ENCODE data around the gene SMC1B.
"Not testable (repeated sequence)": the region's sequence is repeated elsewhere in the genome, so short reads cannot be mapped to it uniquely, and the experiment has no call there.

Gene SMC1B

DNA sequence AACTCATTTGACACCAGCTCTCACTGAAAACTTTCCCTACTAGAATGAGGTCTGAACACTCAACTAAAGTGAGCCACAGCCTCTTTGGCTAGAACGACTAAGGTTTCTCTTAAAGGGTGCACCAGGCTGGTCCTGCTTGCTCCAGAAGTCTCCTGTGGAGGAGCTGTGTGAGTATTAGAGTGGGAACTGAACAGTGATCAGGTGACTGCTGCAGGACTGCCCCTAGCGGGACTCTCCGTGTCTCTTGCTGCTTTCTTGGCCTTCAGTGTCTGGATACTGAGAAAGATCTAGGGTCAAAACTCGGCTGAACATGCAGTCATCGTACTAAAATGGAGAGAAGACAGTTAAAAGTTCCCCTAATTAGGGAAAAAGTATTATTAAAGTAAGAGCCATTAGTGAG is 69.1 kb downstream of the SMC1B start:
- DNase-seq, result no peak

DNA sequence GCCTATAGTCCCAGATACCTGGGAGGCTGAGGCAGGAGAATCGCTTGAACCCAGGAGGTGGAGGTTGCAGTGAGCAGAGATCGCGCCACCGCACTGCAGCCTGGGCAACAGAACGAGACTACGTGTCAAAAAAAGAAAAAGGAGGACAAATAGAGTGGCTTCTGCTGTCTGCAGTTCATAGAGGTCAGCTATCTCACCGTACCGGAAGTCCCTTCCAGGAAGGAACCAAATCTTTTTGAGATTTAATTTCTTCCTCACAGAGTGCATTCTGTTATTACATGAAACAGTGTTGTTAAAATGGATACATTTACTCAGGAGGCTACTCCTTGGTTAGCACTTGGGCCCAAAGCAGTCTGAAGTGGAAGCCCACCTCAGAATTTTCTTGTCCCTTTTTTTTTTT is 70.3 kb downstream of the SMC1B start:
- no peak for DNase-seq

DNA sequence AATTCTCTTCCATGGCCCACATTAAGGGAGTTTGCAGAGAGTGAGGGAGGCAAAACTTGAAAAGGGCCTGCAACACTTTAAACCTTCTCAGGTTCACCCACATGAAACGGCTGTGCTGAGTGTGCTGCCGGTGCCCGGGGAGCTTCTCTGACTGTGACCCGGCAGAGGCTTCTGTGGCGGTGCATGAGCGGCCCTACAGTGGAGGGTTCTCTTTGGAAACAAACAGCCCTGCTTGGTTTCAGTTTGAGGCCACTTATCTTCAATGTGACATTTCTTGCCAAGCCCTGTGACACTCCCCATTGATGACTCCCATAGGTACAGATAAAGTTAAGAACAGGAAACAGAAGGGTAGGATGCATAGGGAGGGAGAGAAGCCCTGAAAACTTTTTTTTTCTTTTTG is 71.9 kb downstream of the SMC1B start:
- DNase-seq, result no peak

DNA sequence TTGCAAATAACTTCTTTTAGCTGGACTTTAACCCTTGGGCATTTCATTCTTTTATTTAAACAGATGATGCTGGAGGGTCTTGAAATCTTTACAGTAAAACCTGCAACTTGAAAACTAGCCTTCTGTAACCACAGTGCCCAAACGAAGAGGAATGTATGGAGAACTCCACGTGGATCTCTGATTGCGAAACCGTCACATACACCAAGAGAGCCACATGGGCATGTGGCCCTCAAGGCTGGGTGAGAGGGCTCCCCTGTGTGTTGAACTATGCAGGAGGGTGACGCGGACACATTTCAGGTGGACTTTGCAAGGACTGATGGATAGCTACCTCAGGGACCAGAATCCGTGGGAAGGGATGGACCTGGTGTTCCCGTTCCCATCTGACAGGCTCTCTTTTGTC is 73.1 kb downstream of the SMC1B start:
- DNase-seq, result no peak

DNA sequence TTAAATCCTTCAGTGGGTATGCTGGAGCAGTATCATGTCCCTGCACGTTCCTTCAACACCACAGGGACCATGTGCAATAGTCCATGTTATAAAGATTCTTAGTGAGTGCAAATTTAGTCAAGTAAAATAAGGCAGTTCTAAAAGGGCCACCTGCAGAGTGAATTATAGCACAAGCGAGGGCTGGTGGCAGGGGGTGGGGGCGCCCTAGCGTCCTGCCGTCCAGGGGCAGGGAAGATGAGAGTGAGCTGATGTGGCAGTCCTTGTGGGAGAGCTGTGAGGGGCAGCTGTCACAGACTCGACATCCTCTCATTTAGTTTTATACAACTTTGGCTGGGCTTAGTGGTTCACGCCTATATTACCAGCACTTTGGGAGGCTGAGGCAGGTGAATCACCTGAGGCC is 74.6 kb downstream of the SMC1B start:
- DNase-seq, result no peak

DNA sequence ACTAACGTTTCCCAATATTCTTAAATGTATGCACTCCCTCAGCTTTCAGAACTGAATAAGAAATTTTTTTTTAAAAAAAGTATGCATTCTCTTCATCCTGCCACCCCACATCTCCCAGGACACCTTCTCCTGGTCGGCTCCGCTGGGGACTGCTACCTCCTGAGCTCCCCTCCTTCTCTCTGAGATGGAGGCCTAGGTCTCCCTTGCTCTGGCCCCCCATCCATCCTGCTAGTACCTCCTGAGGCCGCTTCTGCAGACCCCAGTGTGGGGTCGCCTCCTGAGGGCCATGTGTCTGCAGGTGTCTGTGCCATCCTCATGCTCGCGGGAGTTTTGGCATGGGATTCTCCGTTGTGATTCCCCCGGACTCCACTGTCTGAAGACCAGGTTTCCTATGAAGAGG is 75.9 kb downstream of the SMC1B start:
- no peak for DNase-seq

DNA sequence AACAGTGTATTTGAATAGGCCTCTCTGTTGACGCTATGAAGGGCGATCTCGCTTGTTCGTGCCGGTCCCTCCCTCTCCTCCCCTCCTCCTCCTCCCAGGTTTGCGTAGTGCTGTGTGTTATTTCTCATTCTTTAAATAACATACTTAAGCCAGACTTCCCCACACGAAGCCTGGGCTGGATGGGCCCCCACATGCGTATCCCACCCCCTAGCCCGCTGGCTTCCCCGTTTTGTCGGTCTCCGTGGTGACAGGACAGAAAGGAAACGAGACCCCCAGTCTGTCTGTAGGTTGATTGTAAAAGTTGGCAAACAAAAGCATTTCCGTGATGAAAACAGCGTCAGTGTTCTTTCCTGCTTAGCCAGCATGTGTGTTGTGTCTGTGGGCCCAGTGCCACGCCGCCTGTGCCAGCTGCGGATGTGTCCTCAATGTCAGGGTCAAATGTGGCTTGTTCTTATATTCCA is 76.4 kb downstream of the SMC1B start:
- no peak for DNase-seq

DNA sequence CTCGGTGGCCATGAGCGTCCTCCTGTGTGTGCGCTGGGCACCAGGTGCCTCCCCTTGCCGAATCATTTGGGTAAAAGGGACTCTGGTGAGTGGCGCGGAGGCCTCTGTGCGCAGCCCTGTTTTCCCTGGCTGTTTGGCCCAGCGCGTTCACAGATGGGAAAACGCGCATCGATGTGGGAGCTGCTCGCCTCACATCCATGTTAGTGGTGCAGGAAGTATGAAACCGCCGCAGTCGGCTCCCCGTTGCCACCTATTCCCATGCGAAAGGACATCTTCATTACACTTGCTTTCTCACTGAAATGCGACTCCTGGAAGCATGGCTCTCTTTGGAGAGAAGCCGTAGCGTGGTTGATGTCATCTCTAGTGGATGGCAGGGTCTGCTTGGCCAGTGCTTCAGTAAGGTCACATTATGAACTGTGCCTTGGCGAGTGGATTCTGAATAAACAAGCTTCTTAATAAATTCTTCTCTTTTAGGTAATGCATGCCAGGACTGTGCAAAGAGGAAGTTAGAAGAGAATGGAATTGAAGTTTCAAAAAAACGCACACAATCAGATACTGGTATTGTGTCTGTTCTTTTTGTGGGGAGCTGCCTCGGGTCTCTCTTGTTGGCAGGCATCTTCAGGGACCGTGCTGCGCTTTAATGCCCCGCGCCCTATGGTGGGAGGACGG is 77.4 kb downstream of the SMC1B start:
- DNase-seq, result no peak

DNA sequence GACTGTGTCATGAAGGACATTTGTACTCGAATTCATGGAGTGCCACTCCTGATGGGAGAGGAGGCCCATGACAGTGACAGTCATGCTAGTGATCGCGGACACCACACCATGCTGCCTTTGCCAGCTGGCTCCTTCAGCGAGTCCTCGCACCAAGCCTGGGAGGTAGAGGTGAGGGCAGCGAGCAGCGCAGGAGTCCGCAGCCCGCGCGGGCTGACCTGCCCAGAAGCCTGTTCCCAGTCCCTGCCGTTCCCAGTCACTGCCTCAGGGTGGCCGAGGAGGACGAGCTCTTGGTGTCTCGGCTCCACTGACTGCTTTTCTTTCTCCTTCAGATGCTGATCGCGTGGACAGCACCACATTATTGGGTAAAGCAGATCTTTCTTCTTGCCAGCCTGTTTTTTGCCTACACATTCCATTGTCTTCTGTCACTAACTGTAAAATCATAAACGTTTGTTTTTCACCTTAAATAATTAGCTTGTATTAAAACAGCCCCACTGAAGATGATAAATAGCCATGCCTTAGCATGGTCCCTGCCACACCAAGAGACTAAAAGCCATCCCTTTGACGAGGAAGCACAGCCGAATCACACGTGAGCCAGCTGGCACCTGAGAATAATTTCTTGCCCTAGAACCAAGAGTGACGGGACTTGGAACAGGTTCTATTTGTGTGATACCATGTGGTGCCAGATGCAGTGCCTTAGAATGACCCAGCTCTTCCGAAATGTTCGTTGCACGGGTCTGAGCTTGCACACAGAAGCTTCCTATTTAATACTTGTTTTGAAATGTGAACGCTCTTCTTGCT is 78.2 kb downstream of the SMC1B start:
- no peak for DNase-seq

DNA sequence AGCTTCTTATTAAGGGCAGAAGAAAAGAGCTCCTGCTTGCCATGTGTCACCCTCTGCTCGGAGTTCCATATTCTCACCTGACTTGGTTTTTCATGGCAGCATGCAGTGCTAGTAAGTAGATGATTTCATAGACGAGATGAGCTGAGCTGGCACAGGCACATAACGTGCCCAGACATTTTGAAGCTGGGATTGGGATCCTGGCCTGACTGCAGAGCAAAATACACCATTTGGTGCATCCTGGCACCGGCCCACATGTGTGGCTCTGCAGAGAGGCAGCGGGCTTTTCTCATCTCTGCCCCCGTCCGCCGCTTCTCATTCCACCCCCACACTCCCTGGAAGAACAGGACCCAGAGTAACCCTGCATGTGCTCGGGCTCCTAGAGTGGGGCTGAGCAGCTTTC is 78.9 kb downstream of the SMC1B start:
- DNase-seq, result no peak

DNA sequence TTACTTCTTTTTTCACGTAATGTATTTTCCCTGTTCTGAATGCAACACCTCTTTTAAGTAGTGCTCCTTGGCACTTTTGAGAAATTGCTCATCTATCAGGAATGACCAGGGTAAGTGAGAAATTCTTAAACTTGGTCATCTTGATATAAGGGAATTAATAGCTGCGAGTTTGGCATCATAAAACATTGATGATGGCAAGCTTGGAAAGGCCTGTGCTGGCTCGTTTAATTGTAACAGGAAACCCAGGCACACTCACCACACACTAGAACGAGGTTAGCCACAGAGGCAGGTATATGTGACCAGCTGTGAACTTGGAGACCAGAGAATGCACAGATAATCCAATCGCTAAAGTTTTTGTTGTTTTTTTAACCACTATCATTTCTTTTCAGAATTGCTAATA is 79.3 kb downstream of the SMC1B start:
- no peak for DNase-seq

DNA sequence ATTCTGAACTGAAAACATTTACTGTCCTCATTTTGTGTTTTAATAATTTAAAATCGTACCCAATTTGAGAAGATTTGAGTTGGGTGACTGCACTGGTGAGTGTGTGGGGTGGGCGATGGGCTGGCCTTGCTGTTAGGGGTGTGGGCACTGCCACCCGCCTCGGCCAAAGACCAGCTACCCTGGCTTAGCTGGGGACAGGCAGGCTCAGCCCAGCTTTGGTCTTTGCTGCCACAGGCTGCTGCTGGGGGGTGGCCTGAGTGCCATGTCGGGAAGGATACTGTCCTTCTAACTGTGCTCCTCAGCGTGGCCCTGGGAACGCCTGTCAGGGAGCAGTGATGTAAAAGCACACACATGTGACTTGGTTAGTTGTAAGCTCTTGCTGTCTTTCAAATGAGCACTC is 81.4 kb downstream of the SMC1B start:
- DNase-seq, result no peak

DNA sequence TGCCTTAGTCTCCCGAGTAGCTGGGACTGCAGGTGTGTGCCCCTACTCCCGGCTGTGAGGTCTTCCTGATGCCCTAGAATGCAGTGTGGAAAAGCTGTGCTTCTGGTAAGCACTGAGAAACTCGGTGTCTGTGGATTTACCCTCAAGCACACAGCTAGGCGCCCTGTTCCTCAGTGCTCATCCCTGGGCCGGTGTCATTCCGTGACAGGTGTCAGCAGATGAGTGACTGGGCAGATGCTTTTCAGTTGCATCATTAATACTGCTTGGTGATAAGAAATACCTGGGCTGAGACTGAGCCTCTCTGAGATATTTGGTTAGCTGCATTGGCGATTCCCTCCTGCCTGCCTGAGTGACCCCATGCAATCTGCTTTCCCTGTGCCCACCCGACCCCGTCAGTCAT is 81.9 kb downstream of the SMC1B start:
- DNase-seq, result no peak

DNA sequence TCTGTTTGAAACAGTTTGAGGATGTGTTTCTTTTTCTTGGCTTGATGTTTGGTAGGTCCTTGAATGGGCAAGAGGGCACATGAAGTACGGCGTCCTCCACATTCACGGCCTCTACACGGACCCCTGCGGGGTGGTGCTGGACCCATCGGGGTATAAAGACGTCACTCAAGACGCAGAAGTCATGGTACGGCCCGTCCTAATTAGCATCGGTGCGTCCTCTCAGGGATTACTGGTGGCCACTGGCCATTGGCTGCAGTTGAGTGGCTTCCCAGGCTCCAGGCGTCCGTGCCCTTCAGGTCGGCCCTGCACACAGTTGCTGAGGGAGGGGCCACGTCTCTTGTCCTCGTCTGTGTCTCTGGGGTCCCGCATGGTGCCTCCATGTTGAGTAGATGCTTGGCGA is 82.9 kb downstream of the SMC1B start:
- no peak for DNase-seq

DNA sequence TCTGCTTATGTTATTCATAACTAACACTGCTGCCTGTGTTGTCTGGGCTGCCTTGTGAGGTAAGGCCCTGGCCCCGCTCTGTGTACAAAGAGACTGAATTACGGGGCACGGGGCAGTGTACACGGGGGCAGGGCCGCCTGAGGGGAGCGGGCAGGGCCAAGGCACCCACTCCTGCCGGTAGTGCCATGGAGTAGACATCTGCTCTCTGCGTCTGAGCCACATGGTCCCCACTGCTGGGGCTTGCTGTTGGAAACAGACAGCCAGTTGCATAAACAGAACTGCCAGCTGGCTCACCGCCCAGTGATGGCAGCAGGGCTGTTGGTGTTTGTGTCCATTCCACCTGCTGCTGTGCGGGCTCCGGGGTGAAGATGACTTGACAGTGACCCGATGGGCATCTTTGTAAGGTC is 83.9 kb downstream of the SMC1B start:
- DNase-seq, result no peak

DNA sequence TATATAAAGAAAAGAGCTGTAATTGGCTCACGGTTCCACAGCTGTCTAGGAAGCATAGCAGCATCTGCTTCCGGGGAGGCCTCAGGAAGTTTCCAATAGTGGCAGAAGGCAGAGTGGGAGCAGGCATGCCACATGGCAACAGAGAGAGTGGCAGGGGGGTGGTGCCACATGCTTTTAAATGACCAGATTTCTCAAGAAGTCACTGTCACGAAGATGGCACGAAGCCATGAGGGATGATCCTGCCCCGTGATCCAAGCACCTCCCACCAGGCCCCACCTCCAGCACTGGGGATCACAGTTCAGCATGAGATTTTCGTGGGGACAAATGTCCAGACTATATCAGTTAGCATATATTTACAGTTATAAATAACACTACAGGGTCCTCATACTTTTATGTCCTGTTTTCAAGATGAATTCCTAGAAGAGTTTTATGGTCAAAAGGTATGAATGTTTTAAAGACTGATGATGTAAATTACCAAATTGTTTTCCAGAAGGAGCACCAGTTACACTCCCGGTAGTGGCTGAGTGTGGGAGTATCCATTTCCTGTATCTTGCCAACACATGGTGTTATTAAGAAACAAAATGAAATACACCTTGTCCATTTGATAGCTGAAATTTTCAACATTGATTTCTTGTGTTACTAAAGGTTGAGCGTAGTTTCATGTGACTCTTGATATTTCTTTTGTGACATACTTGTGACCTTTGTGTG is 84.4 kb downstream of the SMC1B start:
- DNase-seq, result no peak

DNA sequence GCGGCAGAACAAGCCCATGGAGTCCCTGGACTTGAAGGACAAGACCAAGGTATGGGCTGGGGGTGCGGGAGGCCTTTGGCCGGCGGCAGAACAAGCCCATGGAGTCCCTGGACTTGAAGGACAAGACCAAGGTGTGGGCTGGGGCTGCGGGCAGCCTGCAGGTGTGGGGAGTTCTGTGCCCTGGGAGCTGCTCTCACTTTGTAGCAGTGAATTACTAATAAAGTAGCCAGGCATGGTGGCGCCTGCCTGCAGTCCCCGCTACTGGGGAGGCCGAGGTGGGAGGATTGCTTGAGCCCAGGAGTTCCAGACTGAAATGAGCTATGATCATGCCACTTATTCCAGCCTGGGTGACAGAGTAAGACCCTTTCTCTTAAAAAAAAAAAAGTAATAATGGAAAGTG is 85.1 kb downstream of the SMC1B start:
- not testable (repeated sequence) for DNase-seq

DNA sequence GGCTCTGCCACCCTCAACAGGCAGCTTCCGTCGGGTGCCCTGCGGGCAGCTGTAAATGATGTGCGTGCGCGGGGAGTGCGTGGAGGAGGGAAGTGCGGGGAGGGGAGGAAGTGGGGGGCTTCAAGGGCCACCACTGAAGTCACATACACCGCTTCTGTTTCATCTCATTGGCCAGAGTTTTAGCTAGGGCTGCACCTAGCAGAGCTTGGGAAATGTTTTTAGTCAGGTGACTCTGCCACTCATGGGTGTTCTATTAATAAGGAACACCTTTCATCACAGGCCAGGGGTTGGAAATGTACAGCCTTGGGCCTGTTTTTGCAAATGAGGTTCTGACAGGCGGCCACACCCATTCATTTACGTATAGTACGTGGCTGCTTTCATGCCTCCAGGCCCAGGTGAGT is 89.1 kb downstream of the SMC1B start:
- DNase-seq, result no peak

DNA sequence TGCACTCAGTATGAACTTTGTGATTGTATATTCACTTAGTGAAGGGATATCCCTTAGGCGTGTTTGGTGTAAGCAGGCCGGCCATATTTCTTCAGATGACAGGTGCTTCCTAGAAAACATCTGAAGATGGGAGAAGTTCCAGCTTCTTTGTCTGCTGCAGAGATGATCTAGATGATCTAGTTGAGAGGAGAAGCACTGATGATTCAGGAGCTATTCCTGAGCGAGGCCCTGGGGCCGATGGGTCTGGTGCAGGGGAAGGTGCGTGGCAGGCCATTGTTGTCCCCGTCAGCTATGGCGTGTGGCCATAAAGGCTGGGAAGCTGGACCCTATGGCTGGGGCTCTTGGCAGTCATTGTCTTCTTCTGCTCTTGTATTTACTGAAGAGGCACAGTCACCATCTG is 89.7 kb downstream of the SMC1B start:
- no peak for DNase-seq

DNA sequence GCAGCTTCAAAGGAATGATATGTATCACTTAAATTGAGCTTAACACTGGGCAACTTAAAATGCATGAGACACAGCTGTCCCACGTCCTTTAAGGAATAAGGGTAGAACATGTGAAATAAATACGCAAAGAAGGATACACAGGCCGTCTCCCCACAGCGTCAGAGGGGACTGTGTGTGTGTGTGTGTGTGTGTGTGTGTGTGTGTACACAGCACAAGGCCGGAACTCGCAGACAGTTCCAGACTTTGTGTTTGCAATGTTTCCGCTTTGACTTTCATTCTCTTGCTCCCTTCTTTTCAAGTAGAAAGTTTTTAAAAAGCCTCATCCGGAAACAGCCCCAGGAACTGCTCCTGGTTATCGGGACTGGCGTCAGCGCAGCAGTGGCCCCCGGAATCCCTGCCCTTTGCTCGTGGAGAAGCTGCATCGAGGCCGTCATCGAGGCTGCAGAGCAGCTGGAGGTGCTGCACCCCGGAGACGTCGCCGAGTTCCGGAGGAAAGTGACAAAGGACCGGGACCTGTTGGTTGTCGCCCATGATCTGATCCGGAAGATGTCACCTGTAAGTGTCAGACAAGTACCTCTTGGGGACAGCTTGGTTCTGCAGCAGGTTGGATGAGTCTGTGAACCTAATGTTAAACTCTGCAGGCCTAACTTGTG is 90.4 kb downstream of the SMC1B start:
- DNase-seq, result no peak

DNA sequence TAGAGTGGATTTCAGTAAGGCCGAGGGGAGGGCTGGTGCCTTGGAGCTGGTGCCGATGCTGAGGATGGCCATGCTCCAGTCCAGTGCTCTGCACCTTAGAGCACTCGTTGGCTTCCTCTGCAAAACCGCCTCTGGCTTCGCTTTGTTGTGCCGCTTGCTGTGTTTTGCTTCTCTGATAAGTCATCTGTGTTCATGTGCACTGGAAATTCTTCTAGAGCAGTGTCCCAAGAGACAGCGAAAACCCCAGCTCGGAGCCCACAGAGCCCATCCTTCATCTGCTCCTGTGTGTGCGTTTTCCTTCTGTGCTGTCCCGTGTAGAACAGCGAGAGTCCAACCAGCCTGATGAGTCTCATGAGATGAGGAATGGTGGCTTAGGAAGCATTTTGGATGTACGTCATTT is 91.6 kb downstream of the SMC1B start:
- DNase-seq, result no peak

DNA sequence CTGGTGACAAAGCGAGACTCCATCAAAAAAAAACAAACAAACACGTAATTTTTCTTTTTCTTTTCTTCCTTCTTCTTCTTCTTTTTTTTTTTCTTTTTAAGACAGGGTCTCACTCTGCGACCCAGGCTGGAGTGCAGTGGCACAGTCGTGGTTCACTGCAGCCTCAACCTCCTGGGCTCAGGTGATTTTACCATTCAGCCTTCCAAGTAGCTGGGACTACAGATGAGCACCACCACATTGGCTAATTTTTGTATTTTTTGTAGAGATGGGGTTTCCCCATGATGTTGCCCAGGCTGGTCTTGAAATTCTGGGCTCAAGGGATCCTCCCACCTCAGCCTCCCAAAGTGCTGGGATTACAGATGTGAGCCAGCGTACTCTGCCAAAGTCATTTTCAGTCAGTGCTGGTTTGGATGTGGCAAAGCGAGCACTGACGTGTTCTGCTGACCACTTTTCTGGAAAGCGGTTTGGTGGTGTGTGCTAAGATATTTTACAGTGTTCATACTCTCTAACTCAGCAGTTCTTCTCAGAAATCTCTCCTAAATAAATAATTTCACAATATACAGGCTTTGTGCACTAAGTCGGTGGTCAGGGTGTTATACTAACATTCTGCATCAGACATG is 92.9 kb downstream of the SMC1B start:
- no peak for DNase-seq

DNA sequence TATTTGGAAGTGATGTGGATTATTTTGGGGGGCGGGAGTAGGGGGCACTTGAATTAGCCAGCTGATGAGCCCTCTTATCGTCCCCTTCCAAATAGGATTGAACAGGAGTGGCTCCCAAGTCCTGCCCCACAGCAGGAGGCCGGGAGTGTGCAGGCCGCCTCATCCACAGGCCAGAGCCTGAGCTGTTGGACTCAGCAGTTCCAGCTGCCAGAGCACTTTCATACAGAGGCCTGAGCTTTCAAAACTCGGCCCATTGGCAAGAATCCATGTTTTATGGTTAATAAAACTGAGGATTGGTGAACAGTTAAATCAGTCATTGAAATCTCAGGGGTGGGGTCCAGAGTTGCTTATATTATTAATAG is 94.1 kb downstream of the SMC1B start:
- no peak for DNase-seq

Data from NCI-H187 treated with DMSO at 0.1 percent for 48 hours (cell line).